ENCODE measurements around the gene GSC.
"Not testable (repeated sequence)": the region's sequence is repeated elsewhere in the genome, so short reads cannot be mapped to it uniquely, and the experiment has no call there.

Gene GSC

DNA sequence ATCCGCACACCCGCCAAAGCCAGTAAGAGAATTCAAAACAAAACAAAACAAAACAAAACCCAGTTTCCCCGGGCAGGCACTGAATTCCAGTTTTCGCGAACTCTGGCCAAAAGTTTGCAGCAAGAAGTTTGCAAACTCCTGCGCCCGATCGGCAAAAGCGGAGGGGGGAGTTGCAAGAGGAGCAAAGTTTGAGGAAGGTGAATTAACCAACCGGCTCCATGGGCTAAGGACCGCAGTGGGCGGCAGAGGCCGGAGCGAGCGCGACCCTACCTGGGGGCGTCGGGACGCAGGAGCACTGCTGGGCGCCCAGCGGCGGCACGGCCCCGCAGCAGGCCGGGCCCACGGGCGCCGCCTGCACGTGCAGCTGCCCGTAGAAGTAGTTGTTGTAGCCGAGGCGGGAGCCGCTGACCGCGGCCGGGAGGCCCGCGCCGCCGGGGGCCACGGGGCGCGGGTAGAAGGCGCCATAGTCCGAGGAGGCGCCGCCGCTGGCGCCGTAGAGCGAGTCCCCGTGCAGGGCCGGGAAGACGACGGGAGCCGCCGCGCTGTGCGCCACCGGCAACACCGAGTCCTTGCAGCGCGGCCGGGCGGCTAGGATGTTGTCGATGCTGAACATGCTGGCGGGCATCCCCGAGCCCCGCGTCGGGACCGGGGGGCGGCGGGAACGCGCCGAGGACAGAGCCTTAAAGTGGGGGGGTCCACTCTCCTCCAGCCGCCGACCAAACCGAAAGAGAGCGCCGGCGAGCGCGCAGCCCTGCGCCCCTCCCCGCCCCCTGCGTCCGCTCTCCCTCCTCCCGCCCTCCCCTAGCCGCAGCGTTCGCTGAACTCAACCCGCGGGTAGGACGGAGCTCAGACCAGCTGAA is at the start of gene GSC:
TSS of gene GSC (minus strand) at position 723 of the 860 bp plus-strand sequence. CDS start at position 625, 98 bp downstream.
- DNase-seq = peak in 1 of 3 donors; percentile 52

GRCh38 chr14:94819531-94819930 is 49.6 kb upstream of the GSC start:
- no peak for DNase-seq

DNA sequence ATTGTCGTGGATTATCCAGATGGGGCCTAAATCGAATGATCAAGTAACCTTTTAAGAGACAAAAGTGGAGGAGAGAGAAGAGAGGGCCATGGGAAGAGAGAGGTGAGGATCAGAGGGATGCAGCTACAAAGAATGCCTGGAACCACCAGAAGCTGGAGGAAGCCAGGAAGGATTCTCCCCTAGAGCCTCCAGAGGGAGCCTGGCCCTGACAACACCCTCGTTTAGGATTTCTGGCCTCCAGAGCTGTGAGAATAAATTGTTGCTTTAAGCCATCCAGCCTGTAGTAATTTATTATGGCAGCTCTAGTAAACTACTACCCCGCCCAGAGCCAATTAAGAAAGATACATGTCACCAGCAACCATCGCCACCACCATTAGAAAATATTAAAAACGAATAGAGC is 46.2 kb upstream of the GSC start:
- no peak for DNase-seq

DNA sequence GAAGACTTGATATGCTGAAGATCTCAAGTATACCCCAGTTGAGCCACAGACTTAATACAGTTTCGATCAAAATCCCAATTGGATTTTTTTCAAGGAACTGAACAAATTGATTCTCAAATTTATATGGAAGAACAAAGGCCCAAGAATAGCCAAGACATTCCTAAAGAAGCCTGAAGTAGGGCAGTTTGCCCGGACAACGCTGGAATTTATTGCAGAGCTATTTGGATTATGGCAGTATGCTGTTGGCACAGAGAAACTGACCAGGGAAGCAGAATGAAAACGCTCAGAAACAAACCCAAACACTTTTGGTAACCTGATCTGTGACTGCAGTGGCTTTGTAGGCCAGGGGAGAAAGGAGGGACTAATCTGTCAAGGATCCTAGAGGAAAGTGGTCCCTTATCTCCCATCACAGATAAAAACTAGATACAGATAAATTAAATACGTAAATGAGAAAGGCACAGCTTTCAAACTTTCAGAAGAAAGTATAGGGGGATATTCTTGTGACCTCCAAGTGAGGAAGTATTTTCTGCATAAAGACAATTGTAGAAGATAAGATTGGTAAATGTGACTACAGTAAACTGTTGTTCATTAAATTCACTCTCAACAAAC is 35.9 kb upstream of the GSC start:
- DNase-seq = no peak

GRCh38 chr14:94801225-94801624 is 31.3 kb upstream of the GSC start:
- no peak for DNase-seq

DNA sequence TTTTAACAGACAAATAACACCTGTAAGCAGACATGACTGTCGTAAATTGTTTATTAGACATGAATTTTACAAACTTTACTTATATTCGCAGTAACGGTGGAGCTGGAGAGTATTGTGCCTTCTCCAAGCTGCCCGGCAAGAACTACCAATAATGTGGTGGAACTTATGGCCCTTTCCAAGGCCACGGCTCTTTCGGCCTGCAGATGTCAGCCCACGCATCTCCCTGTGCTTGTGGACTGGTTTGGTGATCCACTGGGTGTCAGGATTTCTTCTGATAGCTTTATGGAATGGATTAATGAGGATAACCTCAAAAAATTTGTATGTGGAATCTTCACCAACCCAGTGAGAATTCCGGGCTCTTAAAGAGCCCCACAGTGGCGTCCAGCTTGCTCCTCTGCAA is 30.9 kb upstream of the GSC start:
- DNase-seq = not testable (repeated sequence)

GRCh38 chr14:94797887-94798286 is 28.0 kb upstream of the GSC start:
- DNase-seq = no peak

GRCh38 chr14:94796278-94796677 is 26.4 kb upstream of the GSC start:
- DNase-seq = no peak

DNA sequence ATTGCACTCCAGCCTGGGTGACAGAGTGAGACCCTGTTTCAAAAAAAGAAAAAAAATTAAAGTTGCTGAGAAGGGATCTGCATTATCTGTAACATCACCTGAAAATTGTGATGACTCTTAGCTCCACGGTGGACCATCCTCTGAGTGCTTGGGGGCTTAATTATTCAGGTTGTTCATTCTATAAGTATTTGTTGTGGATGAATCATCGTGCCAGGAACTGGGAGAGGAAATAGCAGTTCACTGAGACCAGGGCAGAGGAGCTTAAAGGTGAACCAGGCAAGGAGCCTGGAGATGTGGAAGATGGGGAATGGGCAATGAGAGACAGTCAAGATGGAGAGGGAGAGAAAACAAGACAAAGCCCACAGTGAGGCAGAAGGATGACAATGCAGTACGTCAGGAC is 25.5 kb upstream of the GSC start:
- DNase-seq = no peak

GRCh38 chr14:94793901-94794300 is 24.0 kb upstream of the GSC start:
- no peak for DNase-seq

- no peak for DNase-seq
Observed at GRCh38 chr14:94787655-94788054, 17.7 kb upstream of the GSC start.

- no peak for DNase-seq
Observed at GRCh38 chr14:94787092-94787491, 17.2 kb upstream of the GSC start.

- no peak for DNase-seq
Observed at GRCh38 chr14:94780536-94781399, 10.9 kb upstream of the GSC start.

GRCh38 chr14:94779713-94780112 is 9.8 kb upstream of the GSC start:
- no peak for DNase-seq

GRCh38 chr14:94775871-94776210 is 5.9 kb upstream of the GSC start:
- DNase-seq = peak in 2 of 3 donors; percentile 61 to 62

DNA sequence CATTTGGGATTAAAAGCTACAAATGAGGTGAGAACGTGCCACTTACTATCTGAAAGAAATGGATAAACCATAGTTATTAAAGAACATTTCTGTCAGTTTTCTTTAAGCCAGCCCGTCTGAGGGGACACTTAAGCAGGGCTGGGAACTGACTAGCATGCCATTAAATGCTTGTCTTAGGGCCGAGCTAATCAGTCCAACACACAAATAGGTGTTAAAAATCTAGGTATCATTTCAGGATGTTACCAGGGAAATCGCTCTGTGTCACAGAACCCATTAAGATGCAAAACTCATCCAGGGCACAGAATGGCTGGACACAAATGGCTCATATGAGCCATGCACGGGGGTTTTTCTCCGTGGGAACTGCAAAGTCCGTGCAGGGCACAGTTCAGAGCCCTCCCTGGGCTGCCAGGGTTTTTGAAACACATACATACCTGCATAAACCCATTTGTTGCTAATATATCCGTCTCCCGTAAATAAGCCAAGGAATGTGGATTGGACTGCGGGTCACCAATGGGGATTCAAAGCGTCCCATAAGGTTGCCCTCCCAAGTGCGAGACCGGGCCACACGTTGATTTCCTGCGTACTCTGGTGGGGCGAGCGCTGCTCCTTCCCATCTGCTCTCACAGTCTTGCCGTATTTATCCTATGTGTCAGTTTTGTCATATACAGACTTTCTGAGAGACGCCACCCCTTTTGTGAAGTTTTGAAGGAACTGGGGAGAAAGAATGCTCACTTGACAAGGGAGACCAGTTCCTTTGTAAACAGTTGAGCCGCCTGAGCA is 5.4 kb upstream of the GSC start:
- DNase-seq = no peak

DNA sequence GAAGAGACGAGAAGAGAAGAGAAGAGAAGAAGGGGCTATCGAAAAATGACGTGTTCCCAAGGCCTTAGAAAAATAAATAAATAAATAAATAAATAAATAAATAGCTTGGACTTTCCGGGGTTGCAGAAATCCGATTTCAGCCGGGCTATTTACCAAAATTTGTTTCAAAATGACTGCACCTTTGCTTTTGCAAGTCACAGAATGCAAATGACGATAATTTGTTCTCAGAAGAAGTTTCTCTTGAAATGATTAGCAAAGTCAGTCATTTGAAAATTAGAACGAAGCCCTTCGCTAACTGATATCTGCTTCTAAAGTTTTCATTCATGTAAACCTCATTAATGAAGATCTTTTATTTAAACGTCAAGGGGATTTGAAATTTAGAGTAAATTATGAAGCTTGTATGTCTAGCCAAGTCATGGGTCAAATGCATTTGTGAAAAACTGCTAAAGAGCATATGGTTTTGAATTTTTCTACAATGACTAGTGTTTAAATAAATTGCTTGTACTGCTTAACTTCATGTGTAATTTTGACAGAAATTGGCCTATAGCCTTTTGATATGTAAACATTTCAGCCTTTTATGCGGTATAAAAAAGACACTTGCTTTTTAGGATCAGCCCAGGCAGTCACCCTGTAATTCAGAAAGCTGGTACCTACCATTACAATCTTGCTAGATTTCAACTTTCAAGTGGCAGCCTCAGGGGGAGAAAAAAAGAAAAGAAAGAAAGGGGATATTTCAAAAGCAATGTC is 4.6 kb upstream of the GSC start:
- DNase-seq = no peak

GRCh38 chr14:94773655-94774343 is 3.9 kb upstream of the GSC start:
- DNase-seq = no peak

GRCh38 chr14:94773061-94773648 is 3.2 kb upstream of the GSC start:
- no peak for DNase-seq

GRCh38 chr14:94772548-94772947 is 2.6 kb upstream of the GSC start:
- DNase-seq = no peak

GRCh38 chr14:94771906-94772490 is 2.1 kb upstream of the GSC start:
- DNase-seq = no peak
